BJ (cell line): ENCODE data around the gene C5AR1. TPM values are rescaled to one million over a fixed set of nuclear protein-coding genes. Genes with fewer than 3 reads are reported as not detected.

Source experiments
- CTCF ChIA-PET: fragments of 350-600 bp; formaldehyde crosslinking; extraction: SDS; loops from one replicate; lab custom pipeline; 2021; ENCODE audit warnings: antibody characterized with exemption, inconsistent platforms; lab: Yijun Ruan, JAX
- POLR2A ChIA-PET: fragments of 300-600 bp; sonication (Branson Sonifier 250); formaldehyde crosslinking; extraction: SDS; loops from one replicate; lab custom pipeline; 2021; ENCODE audit warnings: antibody characterized with exemption; lab: Charles Lee
- DNase-seq: peaks from one replicate; pipeline ENCODE4 v3.0.0-alpha.2; 2011; ENCODE audit warnings: low read depth
- H3K27me3 ChIP-seq: 2 replicates; pipeline ENCODE4 v1.6.0; 2011; ENCODE audit warnings: low read length; ENCODE audit not compliant: control insufficient read depth, insufficient read depth
- H3K36me3 ChIP-seq: 2 replicates; pipeline ENCODE4 v1.5.1; 2011; ENCODE audit warnings: low read length; ENCODE audit not compliant: control insufficient read depth, insufficient read depth
- H3K4me3 ChIP-seq: 2 replicates; pipeline ENCODE4 v1.5.1; 2011; ENCODE audit warnings: low read depth, mild to moderate bottlenecking, control low read depth, low read length
- CTCF ChIP-seq: IDR thresholded peaks from 2 replicates; pipeline ENCODE4 v1.5.1; 2011; ENCODE audit warnings: low read depth, mild to moderate bottlenecking, control low read depth, inconsistent platforms, low read length, moderate library complexity; ENCODE audit not compliant: insufficient read depth
- polyA plus RNA-seq: library from polyadenylated mRNA; depleted of rRNA; stranded (reverse); fragments of >200 nt; gene quantifications from 2 replicates; pipeline ENCODE4 v1.2.3, GENCODE V29; 2011

The C5AR1 gene
- polyA plus RNA-seq, 1 experiment = 0.42 TPM

GRCh38 chr19:47350630-47351029 is 41.0 kb downstream of the C5AR1 start:
- no peak for DNase-seq
- Histone ChIP-seq H3K36me3 (peaks cover 15% of the 10 kb centered on the region), H3K4me3 (no peak overlapping the region), H3K27me3 (no peaks in the 10 kb centered on the region)
- ChIA-PET POLR2A (interaction anchor here (0.5 kb wide), 1 partner anchor 40 kb away, joined by 3 read pairs; no protein-coding TSS in a partner anchor), CTCF (interaction anchor here (0.6 to 3.2 kb wide), 7 partner anchors 14 to 271 kb away, joined by 3 to 32 read pairs (median 7); partner anchors contain the start of gene C5AR2)
- no peak for TF ChIP-seq CTCF

GRCh38 chr19:47351548-47351947 is 41.9 kb downstream of the C5AR1 start:
- Histone ChIP-seq H3K36me3 (peaks cover 15% of the 10 kb centered on the region), H3K4me3 (no peak overlapping the region), H3K27me3 (no peaks in the 10 kb centered on the region)
- ChIA-PET POLR2A (no interaction called here), CTCF (interaction anchor here (2.2 kb wide), 1 partner anchor 40 kb away, joined by 7 read pairs; no protein-coding TSS in a partner anchor)
- DNase-seq = no peak
- TF ChIP-seq CTCF = no peak

- Histone ChIP-seq H3K4me3 (no peak overlapping the region), H3K27me3 (no peaks in the 10 kb centered on the region), H3K36me3 (peaks cover 15% of the 10 kb centered on the region)
- no peak for TF ChIP-seq CTCF
- ChIA-PET POLR2A (no interaction called here), CTCF (interaction anchor here (0.9 to 2.2 kb wide), 2 partner anchors 10 to 39 kb away, joined by 3 to 7 read pairs; no protein-coding TSS in a partner anchor)
- DNase-seq = no peak
Measured at GRCh38 chr19:47352095-47352494, 42.4 kb downstream of the C5AR1 start.

GRCh38 chr19:47353307-47353712 is 43.6 kb downstream of the C5AR1 start:
- ChIA-PET POLR2A (no interaction called here), CTCF (no interaction called here)
- no peaks in the 10 kb centered on the region for H3K27me3 ChIP-seq
- no peak overlapping the region for H3K4me3 ChIP-seq
- no peak for TF ChIP-seq CTCF
- no peak for DNase-seq
- peaks cover 24% of the 10 kb centered on the region for H3K36me3 ChIP-seq

GRCh38 chr19:47356900-47357299 is 47.2 kb downstream of the C5AR1 start:
- POLR2A ChIA-PET = no interaction called here
- no peak for TF ChIP-seq CTCF
- CTCF ChIA-PET = no interaction called here
- Histone ChIP-seq H3K27me3 (no peaks in the 10 kb centered on the region), H3K4me3 (no peak overlapping the region), H3K36me3 (peaks cover 37% of the 10 kb centered on the region)
- no peak for DNase-seq
